ENCODE measurements around the gene CREBZF.

DNA sequence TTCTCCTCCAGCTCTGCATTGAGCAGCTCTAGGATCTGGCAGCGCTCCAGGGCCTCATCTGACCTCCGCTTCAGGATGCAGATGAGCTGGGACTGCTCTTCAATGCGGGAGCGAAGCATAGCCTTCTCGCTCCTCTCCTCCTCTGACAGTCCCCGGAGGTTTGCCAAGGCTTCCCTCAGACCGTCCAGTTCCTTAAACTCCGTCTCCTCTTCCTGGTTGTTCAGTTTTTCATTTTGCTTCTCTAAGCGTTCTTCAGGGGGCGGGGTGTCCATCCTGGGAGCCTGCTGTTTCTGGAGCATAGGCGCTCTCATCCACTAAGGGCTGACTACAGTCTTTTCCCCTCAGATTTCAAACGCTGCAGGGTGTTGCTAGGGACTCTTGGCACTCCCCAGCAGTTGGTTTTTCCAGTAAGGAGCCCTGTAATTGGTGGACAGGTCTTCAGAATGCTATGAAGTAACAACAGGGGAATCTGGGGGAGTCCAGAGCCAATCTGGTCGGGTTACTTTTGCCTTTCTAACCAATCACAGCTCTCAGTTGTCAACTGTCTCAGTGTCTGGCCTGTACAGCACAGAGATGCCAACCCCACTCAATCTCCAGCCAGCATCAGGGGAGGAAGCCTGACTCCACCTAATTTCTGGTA lies 21.0 kb upstream of the CREBZF start, which contains the start of gene CCDC89:
- TF ChIP-seq, protein P1, sequence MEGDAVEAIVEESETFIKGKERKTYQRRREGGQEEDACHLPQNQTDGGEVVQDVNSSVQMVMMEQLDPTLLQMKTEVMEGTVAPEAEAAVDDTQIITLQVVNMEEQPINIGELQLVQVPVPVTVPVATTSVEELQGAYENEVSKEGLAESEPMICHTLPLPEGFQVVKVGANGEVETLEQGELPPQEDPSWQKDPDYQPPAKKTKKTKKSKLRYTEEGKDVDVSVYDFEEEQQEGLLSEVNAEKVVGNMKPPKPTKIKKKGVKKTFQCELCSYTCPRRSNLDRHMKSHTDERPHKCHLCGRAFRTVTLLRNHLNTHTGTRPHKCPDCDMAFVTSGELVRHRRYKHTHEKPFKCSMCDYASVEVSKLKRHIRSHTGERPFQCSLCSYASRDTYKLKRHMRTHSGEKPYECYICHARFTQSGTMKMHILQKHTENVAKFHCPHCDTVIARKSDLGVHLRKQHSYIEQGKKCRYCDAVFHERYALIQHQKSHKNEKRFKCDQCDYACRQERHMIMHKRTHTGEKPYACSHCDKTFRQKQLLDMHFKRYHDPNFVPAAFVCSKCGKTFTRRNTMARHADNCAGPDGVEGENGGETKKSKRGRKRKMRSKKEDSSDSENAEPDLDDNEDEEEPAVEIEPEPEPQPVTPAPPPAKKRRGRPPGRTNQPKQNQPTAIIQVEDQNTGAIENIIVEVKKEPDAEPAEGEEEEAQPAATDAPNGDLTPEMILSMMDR (conservative IDR thresholded peaks at IDR 0.05) = no peak
- TF ChIP-seq ZFX (IDR thresholded peaks at IDR 0.05) = no peak

All from C4-2B (cell line).